HCT116 (cell line): ENCODE results near the gene CHN1. TPM values are rescaled to one million over a fixed set of nuclear protein-coding genes. Genes with fewer than 3 reads are reported as not detected.

Experiments used
- ATAC-seq: fragments of 200-7000 bp; cut with Tn5 transposase; 2 replicates; pipeline ENCODE4 v1.9.1; 2020; ENCODE audit warnings: mild to moderate bottlenecking, moderate library complexity
- BruUV-seq: library from RNA; stranded (reverse); fragments of 400-500 nt; replicated peaks from 2 replicates; lab custom pipeline; 2021; lab: Mats Ljungman, UMichigan
- CTCF ChIA-PET: fragments of 300-600 bp; sonication (Branson Sonifier 250); formaldehyde crosslinking; loops from one replicate; lab custom pipeline; 2021; ENCODE audit warnings: antibody characterized with exemption; lab: Charles Lee
- POLR2A ChIA-PET: fragments of 300-600, 350-600 bp; sonication (Branson Sonifier 250); formaldehyde crosslinking; loops from one replicate; lab custom pipeline; 2021; ENCODE audit warnings: antibody characterized with exemption; lab: Charles Lee
- RAD21 ChIA-PET, 2 experiments: fragments of 300-600 bp; sonication (Branson Sonifier 250); formaldehyde crosslinking; loops; one replicate each; lab custom pipeline; 2023; ENCODE audit warnings: low total read pairs in 2 of 2; ENCODE audit not compliant: uncharacterized antibody in 2 of 2, unreplicated experiment in 2 of 2, low non-redundant PET in 1 of 2; lab: Charles Lee
- DNase-seq: peaks from one replicate; pipeline ENCODE4 v3.0.0-alpha.2; 2010; ENCODE audit warnings: low read depth, low spot score
- H2AFZ ChIP-seq: fragments of 200-600 bp; shearing (Covaris generic), sonication (generic); 2 replicates; pipeline ENCODE4 v1.6.1; 2017; ENCODE audit warnings: low read depth, mixed run types, mixed read lengths, antibody characterized with exemption, low read length; ENCODE audit not compliant: poor library complexity, severe bottlenecking
- H3K27ac ChIP-seq: 2 replicates; pipeline ENCODE4 v1.5.1; 2012; ENCODE audit warnings: low read depth, low read length
- H3K27me3 ChIP-seq: fragments of 200-600 bp; sonication (generic); 2 replicates; pipeline ENCODE4 v1.6.1; 2016; ENCODE audit warnings: mixed run types, low read length, mixed read lengths; ENCODE audit not compliant: insufficient read depth
- H3K36me3 ChIP-seq, 2 experiments: fragments of 200-500 bp in 1 of 2; fragments of 200-600 bp in 1 of 2; sonication (Bioruptor generic) in 1 of 2; sonication (generic) in 1 of 2; 2 replicates each; pipeline versions ENCODE4 v1.5.1 to v1.6.1; 2014 to 2016; ENCODE audit warnings: low read length in 2 of 2, inconsistent platforms in 1 of 2, mixed read lengths in 1 of 2, mixed run types in 1 of 2; ENCODE audit not compliant: insufficient read depth in 2 of 2, control insufficient read depth in 1 of 2
- H3K4me1 ChIP-seq, 2 experiments: fragments of 200-600 bp in 1 of 2; sonication (generic) in 1 of 2; 2 replicates each; pipeline versions ENCODE4 v1.5.1 to v1.6.1; 2012 to 2017; ENCODE audit warnings: low read length in 2 of 2, inconsistent platforms in 1 of 2, mild to moderate bottlenecking in 1 of 2, mixed read lengths in 1 of 2, mixed run types in 1 of 2, moderate library complexity in 1 of 2; ENCODE audit not compliant: insufficient read depth in 2 of 2, control insufficient read depth in 1 of 2
- H3K4me2 ChIP-seq: fragments of 200-600 bp; sonication (generic); 2 replicates; pipeline ENCODE4 v1.6.1; 2017; ENCODE audit warnings: mixed run types, low read length, mixed read lengths
- H3K4me3 ChIP-seq, 2 experiments: fragments of 200-600 bp in 1 of 2; sonication (generic) in 1 of 2; replicated peaks in 1 of 2; 2 replicates each; pipeline ENCODE4 v1.5.1; 2011 to 2016; ENCODE audit warnings: low read length in 2 of 2, control low read depth in 1 of 2, low read depth in 1 of 2, mild to moderate bottlenecking in 1 of 2, mixed read lengths in 1 of 2, mixed run types in 1 of 2
- H3K79me2 ChIP-seq: fragments of 200-600 bp; sonication (generic); 2 replicates; pipeline ENCODE4 v1.6.1; 2017; ENCODE audit warnings: mild to moderate bottlenecking, mixed run types, low read length, moderate library complexity, mixed read lengths; ENCODE audit not compliant: insufficient read depth
- H3K9ac ChIP-seq: fragments of 200-600 bp; sonication (generic); 2 replicates; pipeline ENCODE4 v1.6.1; 2016; ENCODE audit warnings: low read length, mixed read lengths
- H3K9me2 ChIP-seq: fragments of 200-600 bp; sonication (generic), shearing (Covaris generic); 2 replicates; pipeline ENCODE4 v1.6.1; 2017; ENCODE audit warnings: mixed run types, mild to moderate bottlenecking, moderate library complexity; ENCODE audit not compliant: insufficient read depth
- H3K9me3 ChIP-seq, 2 experiments: fragments of 200-500 bp in 1 of 2; fragments of 200-600 bp in 1 of 2; sonication (Bioruptor generic) in 1 of 2; sonication (generic) in 1 of 2; 2 replicates each; pipeline ENCODE4 v1.6.1; 2014 to 2017; ENCODE audit warnings: low read length in 2 of 2, mixed read lengths in 2 of 2, inconsistent platforms in 1 of 2, low read depth in 1 of 2, mild to moderate bottlenecking in 1 of 2, mixed run types in 1 of 2, moderate library complexity in 1 of 2; ENCODE audit not compliant: control insufficient read depth in 1 of 2, insufficient read depth in 1 of 2
- H4K20me1 ChIP-seq: fragments of 200-600 bp; sonication (generic), shearing (Covaris generic); 2 replicates; pipeline ENCODE4 v1.6.1; 2017; ENCODE audit warnings: mixed run types, mild to moderate bottlenecking, moderate library complexity; ENCODE audit not compliant: insufficient read depth
- CEBPB ChIP-seq: IDR thresholded peaks from 2 replicates; pipeline ENCODE4 v1.6.1; 2012; ENCODE audit warnings: low read depth
- EGR1 ChIP-seq: IDR thresholded peaks from 2 replicates; pipeline ENCODE4 v1.6.1; 2012; ENCODE audit warnings: low read depth
- ELF1 ChIP-seq: IDR thresholded peaks from 2 replicates; pipeline ENCODE4 v1.6.1; 2012; ENCODE audit warnings: low read depth, borderline replicate concordance
- EZH2 ChIP-seq: fragments of 200-600 bp; sonication (generic); IDR thresholded peaks from 2 replicates; pipeline ENCODE4 v1.6.1; 2017; ENCODE audit warnings: antibody characterized with exemption, mixed run types
- FOSL1 ChIP-seq: IDR thresholded peaks from 2 replicates; pipeline ENCODE4 v1.6.1; 2012; ENCODE audit warnings: low read depth
- JUND ChIP-seq: IDR thresholded peaks from 2 replicates; pipeline ENCODE4 v1.6.1; 2012
- POLR2A ChIP-seq: IDR thresholded peaks from 2 replicates; pipeline ENCODE4 v1.7.0; 2011; ENCODE audit warnings: borderline replicate concordance; ENCODE audit not compliant: insufficient read depth, insufficient read length; ENCODE audit errors: extremely low read depth
- POLR2AphosphoS5 ChIP-seq: IDR thresholded peaks from 2 replicates; pipeline ENCODE4 v1.6.1; 2011; ENCODE audit warnings: mild to moderate bottlenecking, low read depth, low read length, moderate library complexity
- RAD21 ChIP-seq: IDR thresholded peaks from 2 replicates; pipeline ENCODE4 v1.6.1; 2012; ENCODE audit warnings: low read depth, mild to moderate bottlenecking
- SIN3A ChIP-seq: IDR thresholded peaks from 2 replicates; pipeline ENCODE4 v1.6.1; 2012; ENCODE audit warnings: low read depth
- SP1 ChIP-seq: IDR thresholded peaks from 2 replicates; pipeline ENCODE4 v1.6.1; 2012; ENCODE audit warnings: low read depth
- TCF7L2 ChIP-seq: IDR thresholded peaks from 2 replicates; pipeline ENCODE4 v1.7.0; 2011; ENCODE audit warnings: borderline replicate concordance, inconsistent platforms; ENCODE audit not compliant: insufficient read depth, insufficient read length; ENCODE audit errors: extremely low read depth
- YY1 ChIP-seq: IDR thresholded peaks from 2 replicates; pipeline ENCODE4 v1.6.1; 2011; ENCODE audit warnings: low read length, low read depth, moderate library complexity, mild to moderate bottlenecking; ENCODE audit not compliant: insufficient replicate concordance; ENCODE audit errors: extremely low read depth
- ZNF274 ChIP-seq: fragments of 200-500 bp; sonication (Bioruptor generic); IDR thresholded peaks from 2 replicates; pipeline ENCODE4 v1.6.1; 2014; ENCODE audit warnings: mild to moderate bottlenecking, low read depth, low read length, inconsistent platforms
- intact Hi-C: fragments of 100-400 bp; cut with micrococcal nuclease; formaldehyde crosslinking; loops from 2 replicates; pipeline ENCODE4 v1.10.0; 2022
- total RNA-seq: library from RNA; stranded (reverse); gene quantifications from one replicate; pipeline ENCODE4 v1.2.1, GENCODE V29; 2021; ENCODE audit not compliant: unreplicated experiment
- TF ChIP-seq, protein P1 (sequence below): IDR thresholded peaks from 2 replicates; pipeline ENCODE4 v1.6.1; 2011; ENCODE audit warnings: mild to moderate bottlenecking, low read length, moderate library complexity; ENCODE audit not compliant: insufficient replicate concordance; ENCODE audit errors: extremely low read depth
- TF ChIP-seq, protein P2 (sequence below): IDR thresholded peaks from 2 replicates; pipeline ENCODE4 v1.6.1; 2012; ENCODE audit warnings: low read depth
- TF ChIP-seq, protein P3 (sequence below): IDR thresholded peaks from 2 replicates; pipeline ENCODE4 v1.6.1; 2012

Gene CHN1
- total RNA-seq, 1 experiment from 2014 or later: 3.6 TPM

DNA sequence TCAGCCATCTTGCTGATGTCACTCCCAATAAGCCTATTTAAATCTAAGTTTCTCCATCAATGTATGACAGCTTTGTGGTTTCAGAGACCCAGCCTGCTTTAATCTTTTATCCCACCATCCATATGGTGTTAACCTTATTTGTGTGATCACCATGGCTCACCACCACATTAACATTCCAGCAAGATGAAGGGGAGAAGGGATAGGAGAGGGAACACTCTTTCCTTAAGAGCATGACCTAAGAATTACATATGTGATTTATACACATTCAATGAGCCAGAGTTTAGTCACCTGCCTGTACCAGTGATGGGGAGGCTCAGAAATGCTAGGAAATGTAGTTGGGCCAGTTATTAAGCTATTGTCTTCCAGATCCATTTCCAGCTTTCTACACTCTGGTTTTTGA lies 44.5 kb upstream of the CHN1 start:
- DNase-seq (no peak), ATAC-seq (no peak)
- H3K36me3 ChIP-seq: no peaks in the 10 kb centered on the region
- no peaks in the 10 kb centered on the region for H3K27me3 ChIP-seq
- no peak overlapping the region for H2AFZ ChIP-seq
- POLR2A ChIA-PET: no interaction called here
- intact Hi-C loops: no loop called here
- H3K27ac ChIP-seq: no peak overlapping the region
- H3K9me3 ChIP-seq: no peaks in the 10 kb centered on the region
- H4K20me1 ChIP-seq: no peaks in the 10 kb centered on the region
- H3K4me2 ChIP-seq: no peak overlapping the region
- H3K4me3 ChIP-seq: no peak overlapping the region
- CTCF ChIA-PET: no interaction called here
- no peaks in the 10 kb centered on the region for H3K79me2 ChIP-seq
- RAD21 ChIA-PET: no interaction called here
- no peaks in the 10 kb centered on the region for H3K9me2 ChIP-seq
- no peak overlapping the region for H3K9ac ChIP-seq
- no peaks in the 10 kb centered on the region for H3K4me1 ChIP-seq
- no peak for TF ChIP-seq RAD21
- no peak for TF ChIP-seq TCF7L2
- TF ChIP-seq YY1: no peak
- TF ChIP-seq CEBPB: no peak
- TF ChIP-seq FOSL1: no peak
- no TSS peak for BruUV-seq

DNA sequence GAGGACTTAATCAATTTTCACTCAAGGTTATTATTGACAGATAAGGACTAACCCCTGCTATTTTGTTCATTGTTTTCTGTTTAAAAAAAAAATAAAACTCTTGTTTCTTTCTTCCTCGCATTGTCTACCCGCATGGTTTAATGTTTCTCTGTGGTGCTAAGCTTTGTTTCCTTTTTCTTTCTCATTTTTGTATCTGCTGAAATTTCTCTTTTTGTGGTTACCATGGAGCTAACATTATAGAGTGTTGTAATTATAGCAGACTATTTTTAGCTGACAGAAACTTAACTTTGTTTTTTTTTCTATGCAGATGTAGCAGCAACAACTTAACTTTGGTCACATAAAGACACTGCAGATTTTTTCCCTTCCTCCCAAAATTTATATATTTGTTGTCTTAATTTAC lies 43.1 kb upstream of the CHN1 start:
- ChIA-PET RAD21 (no interaction called here), POLR2A (interaction anchor here (0.6 kb wide), 1 partner anchor 9 kb away, joined by 3 read pairs; no protein-coding TSS in a partner anchor), CTCF (no interaction called here)
- BruUV-seq: no TSS peak
- no peak overlapping the region for H3K27ac ChIP-seq
- no peak overlapping the region for H2AFZ ChIP-seq
- H3K4me1 ChIP-seq: no peaks in the 10 kb centered on the region
- no peaks in the 10 kb centered on the region for H3K79me2 ChIP-seq
- H3K36me3 ChIP-seq: no peaks in the 10 kb centered on the region
- no peak overlapping the region for H3K9ac ChIP-seq
- H4K20me1 ChIP-seq: no peaks in the 10 kb centered on the region
- H3K9me2 ChIP-seq: no peaks in the 10 kb centered on the region
- H3K4me2 ChIP-seq: no peak overlapping the region
- no peaks in the 10 kb centered on the region for H3K27me3 ChIP-seq
- H3K9me3 ChIP-seq: no peaks in the 10 kb centered on the region
- intact Hi-C loops: no loop called here
- DNase-seq (no peak), ATAC-seq (no peak)
- no peak overlapping the region for H3K4me3 ChIP-seq
- TF ChIP-seq, protein P1, sequence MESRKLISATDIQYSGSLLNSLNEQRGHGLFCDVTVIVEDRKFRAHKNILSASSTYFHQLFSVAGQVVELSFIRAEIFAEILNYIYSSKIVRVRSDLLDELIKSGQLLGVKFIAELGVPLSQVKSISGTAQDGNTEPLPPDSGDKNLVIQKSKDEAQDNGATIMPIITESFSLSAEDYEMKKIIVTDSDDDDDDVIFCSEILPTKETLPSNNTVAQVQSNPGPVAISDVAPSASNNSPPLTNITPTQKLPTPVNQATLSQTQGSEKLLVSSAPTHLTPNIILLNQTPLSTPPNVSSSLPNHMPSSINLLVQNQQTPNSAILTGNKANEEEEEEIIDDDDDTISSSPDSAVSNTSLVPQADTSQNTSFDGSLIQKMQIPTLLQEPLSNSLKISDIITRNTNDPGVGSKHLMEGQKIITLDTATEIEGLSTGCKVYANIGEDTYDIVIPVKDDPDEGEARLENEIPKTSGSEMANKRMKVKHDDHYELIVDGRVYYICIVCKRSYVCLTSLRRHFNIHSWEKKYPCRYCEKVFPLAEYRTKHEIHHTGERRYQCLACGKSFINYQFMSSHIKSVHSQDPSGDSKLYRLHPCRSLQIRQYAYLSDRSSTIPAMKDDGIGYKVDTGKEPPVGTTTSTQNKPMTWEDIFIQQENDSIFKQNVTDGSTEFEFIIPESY: no peak
- TF ChIP-seq, protein P2, sequence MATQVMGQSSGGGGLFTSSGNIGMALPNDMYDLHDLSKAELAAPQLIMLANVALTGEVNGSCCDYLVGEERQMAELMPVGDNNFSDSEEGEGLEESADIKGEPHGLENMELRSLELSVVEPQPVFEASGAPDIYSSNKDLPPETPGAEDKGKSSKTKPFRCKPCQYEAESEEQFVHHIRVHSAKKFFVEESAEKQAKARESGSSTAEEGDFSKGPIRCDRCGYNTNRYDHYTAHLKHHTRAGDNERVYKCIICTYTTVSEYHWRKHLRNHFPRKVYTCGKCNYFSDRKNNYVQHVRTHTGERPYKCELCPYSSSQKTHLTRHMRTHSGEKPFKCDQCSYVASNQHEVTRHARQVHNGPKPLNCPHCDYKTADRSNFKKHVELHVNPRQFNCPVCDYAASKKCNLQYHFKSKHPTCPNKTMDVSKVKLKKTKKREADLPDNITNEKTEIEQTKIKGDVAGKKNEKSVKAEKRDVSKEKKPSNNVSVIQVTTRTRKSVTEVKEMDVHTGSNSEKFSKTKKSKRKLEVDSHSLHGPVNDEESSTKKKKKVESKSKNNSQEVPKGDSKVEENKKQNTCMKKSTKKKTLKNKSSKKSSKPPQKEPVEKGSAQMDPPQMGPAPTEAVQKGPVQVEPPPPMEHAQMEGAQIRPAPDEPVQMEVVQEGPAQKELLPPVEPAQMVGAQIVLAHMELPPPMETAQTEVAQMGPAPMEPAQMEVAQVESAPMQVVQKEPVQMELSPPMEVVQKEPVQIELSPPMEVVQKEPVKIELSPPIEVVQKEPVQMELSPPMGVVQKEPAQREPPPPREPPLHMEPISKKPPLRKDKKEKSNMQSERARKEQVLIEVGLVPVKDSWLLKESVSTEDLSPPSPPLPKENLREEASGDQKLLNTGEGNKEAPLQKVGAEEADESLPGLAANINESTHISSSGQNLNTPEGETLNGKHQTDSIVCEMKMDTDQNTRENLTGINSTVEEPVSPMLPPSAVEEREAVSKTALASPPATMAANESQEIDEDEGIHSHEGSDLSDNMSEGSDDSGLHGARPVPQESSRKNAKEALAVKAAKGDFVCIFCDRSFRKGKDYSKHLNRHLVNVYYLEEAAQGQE: no peak
- TF ChIP-seq SP1: no peak
- no peak for TF ChIP-seq SIN3A
- no peak for TF ChIP-seq EZH2
- no peak for TF ChIP-seq EGR1
- TF ChIP-seq JUND: no peak
- no peak for TF ChIP-seq POLR2A
- TF ChIP-seq, protein P3, sequence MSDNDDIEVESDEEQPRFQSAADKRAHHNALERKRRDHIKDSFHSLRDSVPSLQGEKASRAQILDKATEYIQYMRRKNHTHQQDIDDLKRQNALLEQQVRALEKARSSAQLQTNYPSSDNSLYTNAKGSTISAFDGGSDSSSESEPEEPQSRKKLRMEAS: no peak
- no peak for TF ChIP-seq YY1
- no peak for TF ChIP-seq TCF7L2
- TF ChIP-seq CEBPB: no peak
- no peak for TF ChIP-seq ZNF274
- TF ChIP-seq POLR2AphosphoS5: no peak
- TF ChIP-seq FOSL1: no peak
- TF ChIP-seq ELF1: no peak
